ENCODE results near the gene UNC45A.

Gene UNC45A

DNA sequence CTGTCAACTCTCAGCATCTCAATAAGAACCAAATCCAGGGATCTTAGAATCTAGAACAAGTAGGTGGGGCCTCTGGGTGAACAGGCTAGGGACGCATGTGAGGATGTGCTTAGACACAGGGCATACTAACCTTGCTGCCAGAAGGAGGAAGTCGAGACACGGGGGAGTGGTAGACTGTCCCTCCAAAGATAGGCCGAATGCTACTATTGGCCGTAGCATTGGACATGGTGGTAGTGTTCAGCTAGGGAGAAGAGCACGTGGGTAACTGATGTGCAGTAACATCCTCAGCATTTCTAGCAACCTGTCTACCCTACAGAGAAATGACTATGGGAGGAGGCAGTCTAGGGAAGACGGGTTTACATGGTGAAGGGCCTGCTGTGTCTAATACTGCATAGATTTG is 35.2 kb downstream of the UNC45A start:
- no peak for DNase-seq

- DNase-seq = no peak
These were observed 37.0 kb downstream of the UNC45A start for GRCh38 chr15:90972133-90972532.

- DNase-seq = no peak
These were observed 39.1 kb downstream of the UNC45A start for GRCh38 chr15:90974216-90974615.

DNA sequence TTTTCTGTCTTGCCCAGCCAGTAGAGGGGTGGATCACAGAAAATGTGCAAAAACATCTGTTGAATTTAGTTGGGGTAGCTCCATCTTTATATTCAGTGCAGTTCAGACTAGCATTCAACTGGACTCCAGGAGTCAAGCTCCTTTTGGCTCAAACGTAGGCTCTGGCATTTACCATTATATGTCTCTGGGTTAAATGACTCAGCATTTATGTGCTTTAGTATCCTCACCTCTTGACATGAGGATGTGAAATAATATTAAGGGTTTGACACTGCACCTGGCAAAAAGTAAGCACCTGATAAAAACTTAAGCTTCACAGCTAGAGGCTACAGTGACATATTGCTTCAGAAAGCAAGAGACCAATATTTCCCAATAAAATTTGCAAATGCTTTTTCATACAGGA is 44.5 kb downstream of the UNC45A start:
- no peak for DNase-seq

- DNase-seq = no peak
These were observed 46.6 kb downstream of the UNC45A start for GRCh38 chr15:90981681-90982080.

DNA sequence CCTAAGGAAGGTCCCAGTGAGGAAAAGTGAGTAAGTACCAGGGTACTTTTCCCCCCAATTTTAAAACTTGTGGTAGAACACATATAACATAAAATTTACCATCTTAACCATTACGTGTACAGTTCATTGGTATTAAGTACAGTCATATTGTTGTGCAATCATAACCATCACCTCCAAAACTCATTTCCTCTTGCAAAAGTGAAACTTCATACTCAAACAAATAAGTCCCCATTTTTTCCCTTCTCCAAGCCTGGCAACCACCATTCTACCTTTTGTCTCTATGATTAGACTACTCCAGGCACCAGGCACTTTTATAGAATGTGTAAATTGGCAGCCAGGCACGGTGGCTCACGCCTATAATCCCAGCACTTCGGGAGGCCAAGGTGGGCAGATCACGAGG is 47.0 kb downstream of the UNC45A start:
- DNase-seq = no peak

- DNase-seq = no peak
These were observed 51.9 kb downstream of the UNC45A start for GRCh38 chr15:90986790-90987507.

- DNase-seq = no peak
These were observed 52.6 kb downstream of the UNC45A start for GRCh38 chr15:90987561-90988141.

GRCh38 chr15:90988296-90988695 is 53.2 kb downstream of the UNC45A start:
- DNase-seq = no peak

GRCh38 chr15:90989040-90989768 is 54.1 kb downstream of the UNC45A start:
- no peak for DNase-seq

GRCh38 chr15:90990446-90990845 is 55.4 kb downstream of the UNC45A start:
- DNase-seq = no peak

DNA sequence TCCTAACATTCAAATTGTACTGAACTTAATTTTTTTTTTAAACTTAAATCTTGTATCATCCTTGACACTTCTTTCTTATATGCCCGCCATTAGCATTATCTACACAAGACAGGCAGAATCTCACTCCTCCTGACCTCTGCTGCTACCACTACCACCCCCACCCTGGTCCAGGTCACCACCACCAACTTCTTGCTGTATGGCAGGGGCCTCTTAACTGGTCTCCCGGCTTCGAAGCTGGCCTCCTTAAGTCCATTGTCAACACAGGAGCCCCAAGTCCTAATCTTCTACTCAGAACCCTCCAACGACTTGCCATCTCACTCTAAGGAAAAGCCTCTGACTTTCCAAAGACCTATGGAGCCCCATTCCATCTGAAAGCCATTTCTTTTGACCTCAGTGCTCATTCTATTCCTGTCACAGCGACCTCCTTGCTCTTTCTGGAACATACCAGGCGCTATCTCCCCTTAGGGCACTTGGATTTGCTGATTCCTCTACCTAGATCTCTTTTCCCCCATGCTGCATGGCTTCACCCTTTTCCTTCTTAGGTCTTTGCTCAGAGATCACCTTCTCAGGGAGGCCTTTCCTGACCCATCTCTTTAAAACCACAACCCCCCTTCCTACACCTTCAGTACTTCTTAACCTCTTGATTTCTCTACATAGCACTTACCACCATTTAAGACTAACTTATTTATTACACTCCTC is 56.7 kb downstream of the UNC45A start:
- DNase-seq = no peak

GRCh38 chr15:90994059-90994416 is 59.0 kb downstream of the UNC45A start:
- DNase-seq = no peak

GRCh38 chr15:90994417-90995311 is 59.6 kb downstream of the UNC45A start, which contains the start of gene PRC1:
Gene PRC1, minus strand, starts transcription at chr15:90994535. Its CDS starts 118 bp downstream, at chr15:90994417.
- DNase-seq = peak; percentile 92

- no peak for DNase-seq
These were observed 63.7 kb downstream of the UNC45A start for GRCh38 chr15:90998737-90999136.

DNA sequence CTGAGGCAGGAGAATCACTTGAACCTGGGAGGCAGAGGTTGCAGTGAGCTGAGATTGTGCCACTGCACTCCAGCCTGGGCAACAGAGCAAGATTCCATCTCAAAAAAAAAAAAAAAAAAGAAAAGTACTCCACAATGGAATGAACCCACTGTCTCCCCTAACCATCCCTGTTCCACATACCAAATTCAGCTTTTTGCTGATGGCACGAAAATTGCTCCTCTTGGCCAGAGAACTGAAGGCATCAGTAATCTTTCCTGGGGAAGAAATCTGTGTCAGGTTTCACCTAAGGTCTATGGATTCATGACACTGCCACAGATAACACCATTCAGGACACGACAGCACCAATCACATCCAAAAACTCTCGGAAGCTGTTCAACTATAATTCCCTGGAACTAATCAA is 66.1 kb downstream of the UNC45A start:
- no peak for DNase-seq

Data from NCI-H1436 treated with DMSO at 0.1 percent for 48 hours (cell line).